ENCODE results near the gene XIRP2.

DNA sequence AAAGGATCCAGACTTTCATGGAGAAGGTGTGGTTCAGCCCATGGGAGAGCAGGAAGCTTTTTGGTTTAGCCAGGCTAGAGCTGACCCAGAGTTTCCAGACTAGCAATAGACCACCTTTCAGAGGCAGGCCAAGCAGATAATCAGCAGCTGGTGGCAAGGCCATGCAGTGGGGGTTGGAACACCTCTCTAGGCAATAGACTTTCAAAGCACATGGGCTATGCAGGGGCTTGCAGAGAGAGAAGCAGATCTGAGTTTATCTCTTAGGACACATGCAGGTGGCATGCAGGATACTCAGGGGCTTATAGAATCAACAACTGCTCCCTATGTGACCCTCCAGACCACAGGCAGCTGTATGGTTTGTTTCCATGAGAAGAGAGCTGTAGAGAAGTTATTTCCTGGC lies 9.4 kb downstream of the XIRP2 start:
- TF ChIP-seq, protein P1, sequence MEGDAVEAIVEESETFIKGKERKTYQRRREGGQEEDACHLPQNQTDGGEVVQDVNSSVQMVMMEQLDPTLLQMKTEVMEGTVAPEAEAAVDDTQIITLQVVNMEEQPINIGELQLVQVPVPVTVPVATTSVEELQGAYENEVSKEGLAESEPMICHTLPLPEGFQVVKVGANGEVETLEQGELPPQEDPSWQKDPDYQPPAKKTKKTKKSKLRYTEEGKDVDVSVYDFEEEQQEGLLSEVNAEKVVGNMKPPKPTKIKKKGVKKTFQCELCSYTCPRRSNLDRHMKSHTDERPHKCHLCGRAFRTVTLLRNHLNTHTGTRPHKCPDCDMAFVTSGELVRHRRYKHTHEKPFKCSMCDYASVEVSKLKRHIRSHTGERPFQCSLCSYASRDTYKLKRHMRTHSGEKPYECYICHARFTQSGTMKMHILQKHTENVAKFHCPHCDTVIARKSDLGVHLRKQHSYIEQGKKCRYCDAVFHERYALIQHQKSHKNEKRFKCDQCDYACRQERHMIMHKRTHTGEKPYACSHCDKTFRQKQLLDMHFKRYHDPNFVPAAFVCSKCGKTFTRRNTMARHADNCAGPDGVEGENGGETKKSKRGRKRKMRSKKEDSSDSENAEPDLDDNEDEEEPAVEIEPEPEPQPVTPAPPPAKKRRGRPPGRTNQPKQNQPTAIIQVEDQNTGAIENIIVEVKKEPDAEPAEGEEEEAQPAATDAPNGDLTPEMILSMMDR (IDR thresholded peaks at IDR 0.05; ENCODE audit: low read depth, low read length), result no peak
- no peak for TF ChIP-seq EZH2phosphoT487 (IDR thresholded peaks at IDR 0.05; ENCODE audit: low read depth)
